Astrocyte (in vitro differentiated cells and primary cell): ENCODE data around the gene ABCC8.

Experiments used
- EZH2 ChIP-seq: IDR thresholded peaks from 2 replicates; pipeline ENCODE4 v1.6.1; 2012; ENCODE audit warnings: mild to moderate bottlenecking, low read length, inconsistent platforms; ENCODE audit not compliant: insufficient read depth
- TF ChIP-seq, protein P1 (sequence below): IDR thresholded peaks from 2 replicates; pipeline ENCODE4 v1.5.1; 2011; ENCODE audit warnings: low read depth, mild to moderate bottlenecking, inconsistent platforms, low read length, moderate library complexity; ENCODE audit not compliant: insufficient read depth

DNA sequence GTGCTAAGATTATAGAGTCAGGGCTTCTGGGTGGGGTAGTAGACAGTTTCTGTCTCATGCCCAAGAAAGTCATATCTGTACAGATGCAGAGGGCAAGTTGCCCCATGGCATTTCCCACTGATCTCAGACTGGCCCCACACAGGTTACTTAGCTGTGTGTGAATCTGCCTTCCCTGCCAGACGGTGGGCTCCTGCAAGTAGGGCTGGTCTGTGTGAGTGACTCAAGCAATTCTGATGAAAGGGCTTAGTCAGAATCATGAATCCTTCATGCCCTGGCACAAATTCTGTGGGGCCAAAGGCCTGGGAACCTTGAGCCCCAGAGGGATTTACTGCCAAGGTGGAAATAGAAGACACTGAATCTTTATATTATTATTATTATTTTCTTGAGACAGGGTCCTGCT lies 37.2 kb upstream of the ABCC8 start:
- TF ChIP-seq, protein P1, sequence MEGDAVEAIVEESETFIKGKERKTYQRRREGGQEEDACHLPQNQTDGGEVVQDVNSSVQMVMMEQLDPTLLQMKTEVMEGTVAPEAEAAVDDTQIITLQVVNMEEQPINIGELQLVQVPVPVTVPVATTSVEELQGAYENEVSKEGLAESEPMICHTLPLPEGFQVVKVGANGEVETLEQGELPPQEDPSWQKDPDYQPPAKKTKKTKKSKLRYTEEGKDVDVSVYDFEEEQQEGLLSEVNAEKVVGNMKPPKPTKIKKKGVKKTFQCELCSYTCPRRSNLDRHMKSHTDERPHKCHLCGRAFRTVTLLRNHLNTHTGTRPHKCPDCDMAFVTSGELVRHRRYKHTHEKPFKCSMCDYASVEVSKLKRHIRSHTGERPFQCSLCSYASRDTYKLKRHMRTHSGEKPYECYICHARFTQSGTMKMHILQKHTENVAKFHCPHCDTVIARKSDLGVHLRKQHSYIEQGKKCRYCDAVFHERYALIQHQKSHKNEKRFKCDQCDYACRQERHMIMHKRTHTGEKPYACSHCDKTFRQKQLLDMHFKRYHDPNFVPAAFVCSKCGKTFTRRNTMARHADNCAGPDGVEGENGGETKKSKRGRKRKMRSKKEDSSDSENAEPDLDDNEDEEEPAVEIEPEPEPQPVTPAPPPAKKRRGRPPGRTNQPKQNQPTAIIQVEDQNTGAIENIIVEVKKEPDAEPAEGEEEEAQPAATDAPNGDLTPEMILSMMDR = no peak
- TF ChIP-seq EZH2 = no peak
